DOHH2 (cell line): Measurements from ENCODE around the gene MIA.

ENCODE experiments used
- CTCF ChIP-seq: fragments of 200-600 bp; sonication (generic); IDR thresholded peaks from one replicate; pipeline ENCODE4 v1.5.1; 2014; ENCODE audit warnings: antibody characterized with exemption, mild to moderate bottlenecking, low read depth, low read length; ENCODE audit not compliant: poor library complexity, severe bottlenecking
- EZH2phosphoT487 ChIP-seq: fragments of 200-600 bp; sonication (generic); IDR thresholded peaks from 2 replicates; pipeline ENCODE4 v1.6.1; 2017; ENCODE audit warnings: borderline replicate concordance, mild to moderate bottlenecking, antibody characterized with exemption, low read length, moderate library complexity, mixed read lengths

GRCh38 chr19:40780582-40780981, 5.3 kb downstream of the MIA start:
- TF ChIP-seq CTCF (no peak), EZH2phosphoT487 (no peak)
